ENCODE results near the gene USP21. TPM values are rescaled to one million over a fixed set of nuclear protein-coding genes. Genes with fewer than 3 reads are reported as not detected.

The USP21 gene
- total RNA-seq, 1 donor from 2014 or later, result 38.1 TPM

DNA sequence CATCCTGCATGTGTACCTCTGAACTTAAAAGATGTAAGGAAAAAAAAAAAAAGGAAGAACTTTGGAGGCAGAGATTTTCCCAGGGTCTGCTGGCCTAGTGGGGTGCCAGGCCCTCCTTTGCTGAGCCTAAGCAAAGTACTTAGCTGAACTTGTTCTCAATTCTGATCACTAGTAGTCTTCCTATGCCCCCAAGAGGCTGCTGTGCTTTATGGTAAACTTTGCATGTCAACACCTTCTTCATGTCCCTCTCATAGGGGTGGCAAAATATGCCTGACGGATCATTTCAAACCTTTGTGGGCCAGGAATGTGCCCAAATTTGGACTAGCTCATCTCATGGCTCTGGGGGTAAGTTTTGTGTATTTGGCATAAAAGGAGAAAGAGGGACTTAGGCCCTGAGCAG, 1.4 kb upstream of the USP21 start:
- H3K4me3 Mint-ChIP-seq, result peak overlapping the region; percentile 93
- TF ChIP-seq, protein P1, sequence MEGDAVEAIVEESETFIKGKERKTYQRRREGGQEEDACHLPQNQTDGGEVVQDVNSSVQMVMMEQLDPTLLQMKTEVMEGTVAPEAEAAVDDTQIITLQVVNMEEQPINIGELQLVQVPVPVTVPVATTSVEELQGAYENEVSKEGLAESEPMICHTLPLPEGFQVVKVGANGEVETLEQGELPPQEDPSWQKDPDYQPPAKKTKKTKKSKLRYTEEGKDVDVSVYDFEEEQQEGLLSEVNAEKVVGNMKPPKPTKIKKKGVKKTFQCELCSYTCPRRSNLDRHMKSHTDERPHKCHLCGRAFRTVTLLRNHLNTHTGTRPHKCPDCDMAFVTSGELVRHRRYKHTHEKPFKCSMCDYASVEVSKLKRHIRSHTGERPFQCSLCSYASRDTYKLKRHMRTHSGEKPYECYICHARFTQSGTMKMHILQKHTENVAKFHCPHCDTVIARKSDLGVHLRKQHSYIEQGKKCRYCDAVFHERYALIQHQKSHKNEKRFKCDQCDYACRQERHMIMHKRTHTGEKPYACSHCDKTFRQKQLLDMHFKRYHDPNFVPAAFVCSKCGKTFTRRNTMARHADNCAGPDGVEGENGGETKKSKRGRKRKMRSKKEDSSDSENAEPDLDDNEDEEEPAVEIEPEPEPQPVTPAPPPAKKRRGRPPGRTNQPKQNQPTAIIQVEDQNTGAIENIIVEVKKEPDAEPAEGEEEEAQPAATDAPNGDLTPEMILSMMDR (IDR thresholded peaks at IDR 0.05), result no peak
- ChIA-PET CTCF (interaction anchor here (1.0 to 1.1 kb wide), 3 partner anchors 8 to 160 kb away, joined by 3 to 5 read pairs (median 3); partner anchors contain the start of gene PPOX), POLR2A (interaction anchor here (0.7 to 3.2 kb wide), 7 partner anchors 8 to 90 kb away, joined by 3 to 13 read pairs (median 4); partner anchors contain the start of genes B4GALT3, DEDD, NDUFS2 and NIT1)
- H3K36me3 Mint-ChIP-seq (ENCODE audit: low read depth), result peaks cover 56% of the 10 kb centered on the region
- H3K27ac Mint-ChIP-seq, result no peak overlapping the region
- H3K9me3 Mint-ChIP-seq, result no peaks in the 10 kb centered on the region
- intact Hi-C loops (cut with micrococcal nuclease), result loop anchor here (2.0 kb wide), 1 partner anchor 39 kb away; the partner anchor contains the start of genes NIT1 and PFDN2
- DNase-seq, result no peak
- H3K27me3 Mint-ChIP-seq, result no peaks in the 10 kb centered on the region
- H3K4me1 Mint-ChIP-seq, result peaks cover 55% of the 10 kb centered on the region
- no peak for ATAC-seq (ENCODE audit: low read depth)

DNA sequence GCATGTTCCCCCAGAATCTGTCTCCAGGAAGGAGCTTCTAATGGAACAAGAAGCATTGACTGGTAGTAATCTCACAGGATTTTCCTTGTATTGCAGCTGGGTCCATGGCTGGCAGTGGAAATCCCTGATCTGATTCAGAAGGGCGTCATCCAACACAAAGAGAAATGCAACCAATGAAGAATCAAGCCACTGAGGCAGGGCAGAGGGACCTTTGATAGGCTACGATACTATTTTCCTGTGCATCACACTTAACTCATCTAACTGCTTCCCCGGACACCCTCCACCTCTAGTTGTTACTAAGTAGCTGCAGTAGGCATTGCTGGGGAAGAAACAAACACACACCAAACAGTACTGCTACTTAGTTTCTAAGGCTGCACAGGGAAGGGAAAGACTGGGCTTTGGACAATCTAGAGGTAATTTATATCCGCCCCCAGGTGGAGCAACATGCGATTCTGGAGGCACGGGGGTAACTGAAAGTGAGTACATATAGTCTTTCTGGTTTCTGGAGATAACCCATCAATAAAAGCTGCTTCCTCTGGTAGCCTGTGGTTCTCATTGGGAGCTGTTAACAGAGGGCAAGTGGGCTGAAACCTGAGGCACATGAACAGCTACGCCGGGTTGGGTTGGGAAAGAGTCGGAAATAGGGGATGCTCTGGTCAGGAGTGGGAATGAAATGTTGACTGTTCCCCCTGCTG, 837 bp upstream of the USP21 start:
- Mint-ChIP-seq H3K36me3 (ENCODE audit: low read depth) (peaks cover 61% of the 10 kb centered on the region), H3K27me3 (no peaks in the 10 kb centered on the region), H3K4me1 (peaks cover 55% of the 10 kb centered on the region), H3K9me3 (no peaks in the 10 kb centered on the region), H3K4me3 (peak overlapping the region; percentile 93), H3K27ac (peak overlapping the region; percentile 91)
- TF ChIP-seq, protein P1 (IDR thresholded peaks at IDR 0.05), result no peak
- intact Hi-C loops (cut with micrococcal nuclease), result loop anchor here (1.0 to 2.0 kb wide), 4 partner anchors 34 to 113 kb away; partner anchors contain the start of genes NIT1, PFDN2 and USF1
- POLR2A ChIA-PET, result interaction anchor here (0.6 to 3.2 kb wide), 7 partner anchors 9 to 168 kb away, joined by 3 to 13 read pairs (median 4); partner anchors contain the start of genes B4GALT3, DEDD, NDUFS2 and TSTD1
- DNase-seq (no peak), ATAC-seq (ENCODE audit: low read depth) (no peak)
- CTCF ChIA-PET, result interaction anchor here (1.1 kb wide), 1 partner anchor 160 kb away, joined by 3 read pairs; no protein-coding TSS in a partner anchor

DNA sequence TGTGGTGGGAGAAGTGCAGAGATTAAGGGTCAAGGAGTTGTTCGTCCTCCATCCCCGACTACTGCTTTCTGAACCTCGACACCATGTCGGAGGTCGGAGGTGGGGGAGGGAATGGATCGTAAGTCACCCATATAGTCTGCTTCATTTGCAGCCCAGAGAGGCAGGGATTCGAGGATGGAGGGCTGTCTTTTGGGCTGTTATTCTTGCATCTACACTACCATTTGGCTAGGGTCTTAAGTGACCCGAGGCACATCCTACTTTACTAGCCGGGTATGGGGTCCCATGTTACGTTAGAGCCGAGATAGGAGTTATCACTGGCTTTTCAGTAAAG, 578 bp downstream of the USP21 start:
- H3K4me3 Mint-ChIP-seq, result peak overlapping the region; percentile 93
- ATAC-seq (ENCODE audit: low read depth) (no peak), DNase-seq (no peak)
- H3K4me1 Mint-ChIP-seq, result peaks cover 45% of the 10 kb centered on the region
- no peaks in the 10 kb centered on the region for H3K9me3 Mint-ChIP-seq
- ChIA-PET CTCF (no interaction called here), POLR2A (interaction anchor here (3.2 kb wide), 1 partner anchor 42 kb away, joined by 13 read pairs; the partner anchor contains the start of gene NDUFS2)
- no peaks in the 10 kb centered on the region for H3K27me3 Mint-ChIP-seq
- peak overlapping the region; percentile 91 for H3K27ac Mint-ChIP-seq
- TF ChIP-seq, protein P1 (IDR thresholded peaks at IDR 0.05), result no peak
- peaks cover 64% of the 10 kb centered on the region for H3K36me3 Mint-ChIP-seq (ENCODE audit: low read depth)
- intact Hi-C loops (cut with micrococcal nuclease), result loop anchor here (1.0 to 2.0 kb wide), 4 partner anchors 32 to 115 kb away; partner anchors contain the start of genes NIT1, PFDN2 and USF1

DNA sequence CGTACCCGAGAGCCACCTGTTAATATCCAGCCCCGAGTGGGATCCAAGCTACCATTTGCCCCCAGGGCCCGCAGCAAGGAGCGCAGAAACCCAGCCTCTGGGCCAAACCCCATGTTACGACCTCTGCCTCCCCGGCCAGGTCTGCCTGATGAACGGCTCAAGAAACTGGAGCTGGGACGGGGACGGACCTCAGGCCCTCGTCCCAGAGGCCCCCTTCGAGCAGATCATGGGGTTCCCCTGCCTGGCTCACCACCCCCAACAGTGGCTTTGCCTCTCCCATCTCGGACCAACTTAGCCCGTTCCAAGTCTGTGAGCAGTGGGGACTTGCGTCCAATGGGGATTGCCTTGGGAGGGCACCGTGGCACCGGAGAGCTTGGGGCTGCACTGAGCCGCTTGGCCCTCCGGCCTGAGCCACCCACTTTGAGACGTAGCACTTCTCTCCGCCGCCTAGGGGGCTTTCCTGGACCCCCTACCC, 1.4 kb downstream of the USP21 start:
- Mint-ChIP-seq H3K9me3 (no peaks in the 10 kb centered on the region), H3K27me3 (no peaks in the 10 kb centered on the region), H3K36me3 (ENCODE audit: low read depth) (peaks cover 69% of the 10 kb centered on the region), H3K4me3 (peak overlapping the region; percentile 93), H3K4me1 (peaks cover 44% of the 10 kb centered on the region), H3K27ac (no peak overlapping the region)
- ChIA-PET CTCF (no interaction called here), POLR2A (no interaction called here)
- DNase-seq, result no peak
- TF ChIP-seq, protein P1 (IDR thresholded peaks at IDR 0.05), result no peak
- ATAC-seq (ENCODE audit: low read depth), result no peak
- intact Hi-C loops (cut with micrococcal nuclease), result no loop called here

DNA sequence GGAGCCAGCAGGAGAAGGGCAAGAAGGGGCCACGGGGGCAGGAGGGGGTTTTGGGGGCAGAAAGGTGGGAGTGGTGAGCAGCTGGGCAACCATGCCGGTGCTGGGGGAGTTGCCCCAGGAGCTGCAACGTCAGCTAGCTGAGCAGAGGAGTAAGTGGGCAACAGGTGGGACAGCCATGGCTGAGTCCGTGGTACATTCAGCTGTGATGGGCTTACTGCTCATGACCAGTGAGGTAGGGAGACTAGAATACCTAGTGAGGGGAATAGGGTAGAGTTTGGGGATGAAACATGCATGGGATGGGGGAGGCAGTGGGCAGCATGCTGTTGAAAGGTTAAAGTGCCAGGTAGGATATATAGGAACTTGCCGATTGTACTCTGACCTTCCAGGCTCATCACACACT, 2.4 kb downstream of the USP21 start:
- peaks cover 51% of the 10 kb centered on the region for H3K4me1 Mint-ChIP-seq
- ChIA-PET POLR2A (interaction anchor here (0.6 to 1.7 kb wide), 4 partner anchors 8 to 144 kb away, joined by 3 to 8 read pairs (median 5); partner anchors contain the start of gene UFC1), CTCF (interaction anchor here (1.3 kb wide), 1 partner anchor 10 kb away, joined by 4 read pairs; no protein-coding TSS in a partner anchor)
- peaks cover 77% of the 10 kb centered on the region for H3K36me3 Mint-ChIP-seq (ENCODE audit: low read depth)
- no peaks in the 10 kb centered on the region for H3K9me3 Mint-ChIP-seq
- no peaks in the 10 kb centered on the region for H3K27me3 Mint-ChIP-seq
- ATAC-seq (ENCODE audit: low read depth) (no peak), DNase-seq (no peak)
- TF ChIP-seq, protein P1 (IDR thresholded peaks at IDR 0.05), result no peak
- no peak overlapping the region for H3K27ac Mint-ChIP-seq
- intact Hi-C loops (cut with micrococcal nuclease), result no loop called here
- no peak overlapping the region for H3K4me3 Mint-ChIP-seq

Measured in activated B cell treated with CpG ODN at 0.5 μM for 24 hours (primary cell).